Measurements from ENCODE around the gene PPP2R1A.
"Not testable (repeated sequence)": the region's sequence is repeated elsewhere in the genome, so short reads cannot be mapped to it uniquely, and the experiment has no call there.

The PPP2R1A gene

GRCh38 chr19:52244021-52244420 is 54.2 kb downstream of the PPP2R1A start:
- no peak for DNase-seq (ENCODE audit: low spot score)

- no peak for DNase-seq (ENCODE audit: low spot score)
Measured at GRCh38 chr19:52248241-52248640, 58.4 kb downstream of the PPP2R1A start.

GRCh38 chr19:52258426-52258825 is 68.6 kb downstream of the PPP2R1A start:
- no peak for DNase-seq (ENCODE audit: low spot score)

GRCh38 chr19:52265556-52265955 is 75.7 kb downstream of the PPP2R1A start:
- DNase-seq (ENCODE audit: low spot score) = not testable (repeated sequence)

GRCh38 chr19:52269338-52270261 is 79.7 kb downstream of the PPP2R1A start, which contains the start of gene ZNF766:
TSS of gene ZNF766 (plus strand) at chr19:52269587. CDS start at chr19:52269614, 27 bp downstream.
- peak; percentile 89 for DNase-seq (ENCODE audit: low spot score)

- DNase-seq (ENCODE audit: low spot score) = no peak
Measured at GRCh38 chr19:52270266-52270885, 80.5 kb downstream of the PPP2R1A start.

GRCh38 chr19:52273301-52273700 is 83.4 kb downstream of the PPP2R1A start:
- no peak for DNase-seq (ENCODE audit: low spot score)

GRCh38 chr19:52274191-52274590 is 84.3 kb downstream of the PPP2R1A start:
- DNase-seq (ENCODE audit: low spot score) = no peak

- no peak for DNase-seq (ENCODE audit: low spot score)
Measured at GRCh38 chr19:52275988-52276387, 86.1 kb downstream of the PPP2R1A start.

GRCh38 chr19:52277471-52277870 is 87.6 kb downstream of the PPP2R1A start:
- no peak for DNase-seq (ENCODE audit: low spot score)
